Glutamatergic neuron (in vitro differentiated cells): Measurements from ENCODE around the gene TMEM37. TPM values are rescaled to one million over a fixed set of nuclear protein-coding genes. Genes with fewer than 3 reads are reported as not detected.

Source experiments
- DNase-seq: peaks from one replicate; pipeline ENCODE4 v3.0.0; 2022
- H3K27ac Mint-ChIP-seq: one replicate; pipeline ENCODE4 v1.8.0; 2020; ENCODE audit warnings: mild to moderate bottlenecking, mixed read lengths, inconsistent platforms; ENCODE audit not compliant: unreplicated experiment
- H3K27me3 Mint-ChIP-seq: one replicate; pipeline ENCODE4 v1.8.0; 2020; ENCODE audit warnings: mild to moderate bottlenecking, moderate library complexity, mixed read lengths, inconsistent platforms; ENCODE audit not compliant: unreplicated experiment
- H3K36me3 Mint-ChIP-seq: one replicate; pipeline ENCODE4 v1.8.0; 2020; ENCODE audit warnings: mild to moderate bottlenecking, mixed read lengths, inconsistent platforms; ENCODE audit not compliant: unreplicated experiment
- H3K4me1 Mint-ChIP-seq: one replicate; pipeline ENCODE4 v1.8.0; 2020; ENCODE audit warnings: mild to moderate bottlenecking, low read depth, mixed read lengths, inconsistent platforms; ENCODE audit not compliant: unreplicated experiment
- H3K4me3 Mint-ChIP-seq: one replicate; pipeline ENCODE4 v1.8.0; 2020; ENCODE audit warnings: mild to moderate bottlenecking, mixed read lengths, inconsistent platforms; ENCODE audit not compliant: unreplicated experiment
- H3K9me3 Mint-ChIP-seq: one replicate; pipeline ENCODE4 v1.8.0; 2020; ENCODE audit warnings: mild to moderate bottlenecking, moderate library complexity, mixed read lengths, inconsistent platforms; ENCODE audit not compliant: unreplicated experiment
- CTCF ChIP-seq: fragments of 200-600 bp; sonication (generic); IDR thresholded peaks from one replicate; pipeline ENCODE4 v1.5.0; 2021; ENCODE audit not compliant: partially characterized antibody, unreplicated experiment
- total RNA-seq: library from RNA; stranded (reverse); fragmentation: NEBNext Ultra II Directional; extraction: Animal tissue kit (Norgen Biotek cat#: 25700); gene quantifications from one replicate; pipeline ENCODE4 v1.2.1, GENCODE V29; 2021; ENCODE audit not compliant: unreplicated experiment

Gene TMEM37
- total RNA-seq, 1 donor from 2014 or later, result not detected

- H3K4me3 Mint-ChIP-seq, result no peak overlapping the region
- H3K27ac Mint-ChIP-seq, result no peak overlapping the region
- H3K9me3 Mint-ChIP-seq, result peaks cover 4% of the 10 kb centered on the region
- DNase-seq, result no peak
- H3K4me1 Mint-ChIP-seq, result peaks cover 5% of the 10 kb centered on the region
- H3K36me3 Mint-ChIP-seq, result no peaks in the 10 kb centered on the region
- peaks cover 5% of the 10 kb centered on the region for H3K27me3 Mint-ChIP-seq
- no peak for TF ChIP-seq CTCF
Measured at GRCh38 chr2:119425119-119425405, 6.6 kb upstream of the TMEM37 start.

GRCh38 chr2:119425620-119426395 lies 5.8 kb upstream of the TMEM37 start:
- Mint-ChIP-seq H3K27ac (no peak overlapping the region), H3K36me3 (no peaks in the 10 kb centered on the region), H3K4me1 (peaks cover 5% of the 10 kb centered on the region), H3K9me3 (peaks cover 3% of the 10 kb centered on the region), H3K4me3 (no peak overlapping the region), H3K27me3 (peaks cover 9% of the 10 kb centered on the region)
- DNase-seq, result no peak
- TF ChIP-seq CTCF, result no peak

GRCh38 chr2:119426396-119426675 lies 5.3 kb upstream of the TMEM37 start:
- no peak overlapping the region for H3K27ac Mint-ChIP-seq
- H3K4me1 Mint-ChIP-seq, result peaks cover 5% of the 10 kb centered on the region
- H3K9me3 Mint-ChIP-seq, result peaks cover 7% of the 10 kb centered on the region
- no peak for DNase-seq
- H3K27me3 Mint-ChIP-seq, result peaks cover 9% of the 10 kb centered on the region
- TF ChIP-seq CTCF, result no peak
- no peaks in the 10 kb centered on the region for H3K36me3 Mint-ChIP-seq
- H3K4me3 Mint-ChIP-seq, result no peak overlapping the region

- no peak for TF ChIP-seq CTCF
- no peak overlapping the region for H3K27ac Mint-ChIP-seq
- peaks cover 7% of the 10 kb centered on the region for H3K9me3 Mint-ChIP-seq
- peaks cover 5% of the 10 kb centered on the region for H3K4me1 Mint-ChIP-seq
- DNase-seq, result no peak
- H3K4me3 Mint-ChIP-seq, result no peak overlapping the region
- H3K27me3 Mint-ChIP-seq, result peaks cover 9% of the 10 kb centered on the region
- H3K36me3 Mint-ChIP-seq, result no peaks in the 10 kb centered on the region
Measured at GRCh38 chr2:119426801-119427395, 4.8 kb upstream of the TMEM37 start.

GRCh38 chr2:119427756-119428155 lies 3.9 kb upstream of the TMEM37 start:
- no peak overlapping the region for H3K27ac Mint-ChIP-seq
- H3K27me3 Mint-ChIP-seq, result peaks cover 16% of the 10 kb centered on the region
- H3K4me3 Mint-ChIP-seq, result no peak overlapping the region
- H3K4me1 Mint-ChIP-seq, result peaks cover 3% of the 10 kb centered on the region
- no peaks in the 10 kb centered on the region for H3K36me3 Mint-ChIP-seq
- H3K9me3 Mint-ChIP-seq, result peaks cover 6% of the 10 kb centered on the region
- no peak for DNase-seq
- TF ChIP-seq CTCF, result no peak
